Body of pancreas (tissue), 4 donors: ENCODE results near the gene PRDM9. TPM values are rescaled to one million over a fixed set of nuclear protein-coding genes. Genes with fewer than 3 reads are reported as not detected.
"Not testable (repeated sequence)": the region's sequence is repeated elsewhere in the genome, so short reads cannot be mapped to it uniquely, and the experiment has no call there.

Experiments used
- ATAC-seq: fragments of 150-250 bp; one replicate; pipeline ENCODE4 v1.9.1; 2016
- DNase-seq, 4 donors: peaks; one replicate each; pipeline ENCODE4 v3.0.0-alpha.2; 2019
- H3K27ac ChIP-seq, 4 donors: fragments of 200-600 bp; sonication (generic); 1 replicate in 3 of 4; 2 replicates in 1 of 4; pipeline versions ENCODE4 v1.5.1 to v1.6.1; 2016 to 2019; ENCODE audit warnings: mild to moderate bottlenecking in 1 of 4, mixed read lengths in 1 of 4, moderate library complexity in 1 of 4
- H3K27me3 ChIP-seq, 2 donors: fragments of 200-600 bp; sonication (generic); one replicate each; pipeline ENCODE4 v1.6.0; 2016; ENCODE audit warnings: mild to moderate bottlenecking in 1 of 2
- H3K36me3 ChIP-seq, 2 donors: fragments of 200-600 bp; sonication (generic); replicated peaks in 1 of 2; 2 replicates each; pipeline ENCODE4 v1.5.1; 2016; ENCODE audit warnings: low read depth in 2 of 2; ENCODE audit not compliant: insufficient read depth in 1 of 2
- H3K4me1 ChIP-seq: fragments of 200-600 bp; sonication (generic); one replicate; pipeline ENCODE4 v1.6.0; 2016
- H3K4me3 ChIP-seq, 2 donors: fragments of 200-600 bp; sonication (generic); 1 replicate in 1 of 2; 2 replicates in 1 of 2; pipeline ENCODE4 v1.5.1; 2016 to 2019
- H3K9me3 ChIP-seq, 3 donors: fragments of 200-600 bp; sonication (generic); 1 replicate in 2 of 3; 2 replicates in 1 of 3; pipeline ENCODE4 v1.5.1; 2016
- POLR2A ChIP-seq, 3 donors: fragments of 450-650 bp; IDR thresholded peaks; one replicate each; pipeline ENCODE4 v1.6.1; 2016; ENCODE audit warnings: antibody characterized with exemption in 3 of 3, mild to moderate bottlenecking in 2 of 3
- WGBS, 2 donors: methylation state at CpG; one replicate each; pipeline ENCODE4 v1.1.5; 2017; 5-methylcytosine and 5-hydroxymethylcytosine counted together
- intact Hi-C: fragments of 100-400 bp; cut with DNase I; formaldehyde crosslinking; loops from one replicate; pipeline ENCODE4 v1.15.1; 2023
- total RNA-seq, 2 donors: library from RNA; depleted of rRNA; stranded (reverse); fragments of >200 nt; gene quantifications; one replicate each; pipeline ENCODE4 v1.1.0, GENCODE V29; 2016
- TF ChIP-seq, protein P1 (sequence below), 7 experiments: fragments of 450-650 bp in 4 of 7; fragments of 200-600 bp in 3 of 7; sonication (generic) in 3 of 7; IDR thresholded peaks; one replicate each; pipeline ENCODE4 v1.5.1; 2016 to 2019; ENCODE audit warnings: antibody characterized with exemption in 7 of 7

Gene PRDM9
- total RNA-seq, 2 donors from 2014 or later: not detected

GRCh38 chr5:23523998-23524397, 16.6 kb downstream of the PRDM9 start:
- Histone ChIP-seq H3K27me3 (no peaks in the 10 kb centered on the region), H3K36me3 (no peaks in the 10 kb centered on the region), H3K4me1 (no peaks in the 10 kb centered on the region), H3K27ac (no peak overlapping the region), H3K4me3 (no peak overlapping the region), H3K9me3 (no peaks in the 10 kb centered on the region)
- intact Hi-C loops: no loop called here
- ATAC-seq: no peak
- TF ChIP-seq, protein P1, sequence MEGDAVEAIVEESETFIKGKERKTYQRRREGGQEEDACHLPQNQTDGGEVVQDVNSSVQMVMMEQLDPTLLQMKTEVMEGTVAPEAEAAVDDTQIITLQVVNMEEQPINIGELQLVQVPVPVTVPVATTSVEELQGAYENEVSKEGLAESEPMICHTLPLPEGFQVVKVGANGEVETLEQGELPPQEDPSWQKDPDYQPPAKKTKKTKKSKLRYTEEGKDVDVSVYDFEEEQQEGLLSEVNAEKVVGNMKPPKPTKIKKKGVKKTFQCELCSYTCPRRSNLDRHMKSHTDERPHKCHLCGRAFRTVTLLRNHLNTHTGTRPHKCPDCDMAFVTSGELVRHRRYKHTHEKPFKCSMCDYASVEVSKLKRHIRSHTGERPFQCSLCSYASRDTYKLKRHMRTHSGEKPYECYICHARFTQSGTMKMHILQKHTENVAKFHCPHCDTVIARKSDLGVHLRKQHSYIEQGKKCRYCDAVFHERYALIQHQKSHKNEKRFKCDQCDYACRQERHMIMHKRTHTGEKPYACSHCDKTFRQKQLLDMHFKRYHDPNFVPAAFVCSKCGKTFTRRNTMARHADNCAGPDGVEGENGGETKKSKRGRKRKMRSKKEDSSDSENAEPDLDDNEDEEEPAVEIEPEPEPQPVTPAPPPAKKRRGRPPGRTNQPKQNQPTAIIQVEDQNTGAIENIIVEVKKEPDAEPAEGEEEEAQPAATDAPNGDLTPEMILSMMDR (IDR thresholded peaks at IDR 0.05): no peak
- no peak for TF ChIP-seq POLR2A (IDR thresholded peaks at IDR 0.05)
- 77 to 84% methylated on average over 2 of the region's 2 CpGs for WGBS, 2 donors
- DNase-seq: no peak

- Histone ChIP-seq H3K4me1 (no peaks in the 10 kb centered on the region), H3K4me3 (no peak overlapping the region), H3K27ac (no peak overlapping the region), H3K9me3 (no peaks in the 10 kb centered on the region), H3K36me3 (no peaks in the 10 kb centered on the region), H3K27me3 (no peaks in the 10 kb centered on the region)
- intact Hi-C loops: no loop called here
- ATAC-seq (no peak), DNase-seq (no peak)
- TF ChIP-seq POLR2A (IDR thresholded peaks at IDR 0.05): no peak
- TF ChIP-seq, protein P1 (IDR thresholded peaks at IDR 0.05): no peak
These were observed 18.3 kb downstream of the PRDM9 start for GRCh38 chr5:23525751-23526150.

- intact Hi-C loops, H3K27me3 ChIP-seq, H3K27ac ChIP-seq, H3K36me3 ChIP-seq, ATAC-seq, H3K4me3 ChIP-seq, H3K9me3 ChIP-seq, H3K4me1 ChIP-seq: not testable (repeated sequence)
- DNase-seq: peak in 1 of 4 donors; percentile 14
- 74 to 77% methylated on average over 3 to 5 of the region's 5 CpGs for WGBS, 2 donors
These were observed 19.2 kb downstream of the PRDM9 start for GRCh38 chr5:23526616-23527015.

DNA sequence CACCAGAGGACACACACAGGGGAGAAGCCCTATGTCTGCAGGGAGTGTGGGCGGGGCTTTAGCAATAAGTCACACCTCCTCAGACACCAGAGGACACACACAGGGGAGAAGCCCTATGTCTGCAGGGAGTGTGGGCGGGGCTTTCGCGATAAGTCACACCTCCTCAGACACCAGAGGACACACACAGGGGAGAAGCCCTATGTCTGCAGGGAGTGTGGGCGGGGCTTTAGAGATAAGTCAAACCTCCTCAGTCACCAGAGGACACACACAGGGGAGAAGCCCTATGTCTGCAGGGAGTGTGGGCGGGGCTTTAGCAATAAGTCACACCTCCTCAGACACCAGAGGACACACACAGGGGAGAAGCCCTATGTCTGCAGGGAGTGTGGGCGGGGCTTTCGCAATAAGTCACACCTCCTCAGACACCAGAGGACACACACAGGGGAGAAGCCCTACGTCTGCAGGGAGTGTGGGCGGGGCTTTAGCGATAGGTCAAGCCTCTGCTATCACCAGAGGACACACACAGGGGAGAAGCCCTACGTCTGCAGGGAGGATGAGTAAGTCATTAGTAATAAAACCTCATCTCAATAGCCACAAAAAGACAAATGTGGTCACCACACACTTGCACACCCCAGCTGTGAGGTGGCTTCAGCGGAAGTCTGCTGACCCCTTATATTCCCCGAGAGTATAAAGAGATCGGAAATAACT, 20.0 kb downstream of the PRDM9 start:
- H3K4me1 ChIP-seq, intact Hi-C loops, H3K4me3 ChIP-seq, H3K9me3 ChIP-seq, H3K27ac ChIP-seq, H3K36me3 ChIP-seq, ATAC-seq, H3K27me3 ChIP-seq: not testable (repeated sequence)
- peak in 1 of 4 donors; percentile 15 for DNase-seq
- WGBS, 2 donors: 76 to 88% methylated on average over 13 to 15 of the region's 15 CpGs

GRCh38 chr5:23528677-23529076, 21.3 kb downstream of the PRDM9 start:
- Histone ChIP-seq H3K27me3 (no peaks in the 10 kb centered on the region), H3K9me3 (no peaks in the 10 kb centered on the region), H3K4me1 (no peaks in the 10 kb centered on the region), H3K27ac (no peak overlapping the region), H3K36me3 (no peaks in the 10 kb centered on the region), H3K4me3 (no peak overlapping the region)
- DNase-seq: no peak
- WGBS, 2 donors: 28 to 41% methylated on average over 4 of the region's 4 CpGs
- ATAC-seq: no peak
- TF ChIP-seq, protein P1 (IDR thresholded peaks at IDR 0.05): no peak
- no peak for TF ChIP-seq POLR2A (IDR thresholded peaks at IDR 0.05)
- intact Hi-C loops: no loop called here

- DNase-seq (no peak), ATAC-seq (no peak)
- H3K9me3 ChIP-seq: no peaks in the 10 kb centered on the region
- H3K27ac ChIP-seq: no peak overlapping the region
- H3K4me1 ChIP-seq: no peaks in the 10 kb centered on the region
- no peak overlapping the region for H3K4me3 ChIP-seq
- no peak for TF ChIP-seq POLR2A (IDR thresholded peaks at IDR 0.05)
- TF ChIP-seq, protein P1 (IDR thresholded peaks at IDR 0.05): no peak
- H3K36me3 ChIP-seq: no peaks in the 10 kb centered on the region
- H3K27me3 ChIP-seq: no peaks in the 10 kb centered on the region
- intact Hi-C loops: no loop called here
These were observed 23.2 kb downstream of the PRDM9 start for GRCh38 chr5:23530571-23530970.
